GM13977 (cell line): Measurements from ENCODE around the gene VDR.

Experiments
- DNase-seq: peaks from one replicate; pipeline ENCODE4 v3.0.0; 2012; ENCODE audit warnings: low spot score
- in situ Hi-C: fragments of 300-500 bp; cut with MboI; formaldehyde crosslinking; loops from one replicate; pipeline ENCODE4 v1.12.0; 2022; ENCODE audit warnings: low sequenced_read_pairs, low pct_unique_long_range_greater_than_20kb, mixed read lengths, inconsistent platforms; ENCODE audit not compliant: unreplicated experiment
- TF ChIP-seq, protein P1 (sequence below): IDR thresholded peaks from 2 replicates; pipeline ENCODE4 v1.5.1; 2012; ENCODE audit warnings: mild to moderate bottlenecking, control low read depth; ENCODE audit not compliant: insufficient read depth; ENCODE audit errors: extremely low read depth, missing control alignments

Gene VDR

DNA sequence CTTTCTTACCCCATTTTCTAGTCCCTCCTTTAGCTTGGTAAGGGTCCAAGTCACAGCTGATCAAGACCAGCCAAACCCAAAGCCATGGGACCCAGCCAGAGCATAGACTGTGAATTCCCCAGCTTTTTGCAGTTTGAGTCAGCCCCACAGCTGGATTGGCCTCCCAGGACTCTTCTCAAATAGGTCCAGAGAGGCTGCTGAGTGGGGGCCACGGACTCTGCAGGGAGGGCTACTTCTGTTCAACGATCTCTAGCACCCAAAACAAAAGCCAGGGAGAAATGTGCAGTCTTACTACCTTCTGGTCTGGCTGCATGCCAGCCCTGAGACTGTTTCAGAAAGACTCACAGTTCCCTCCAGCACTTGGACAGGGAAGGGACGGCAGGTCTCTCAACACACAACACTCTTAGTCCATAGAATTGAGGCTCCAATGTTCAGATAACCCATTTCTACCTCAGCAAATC lies 1.6 kb downstream of the VDR start:
- in situ Hi-C loops: no loop called here
- DNase-seq: peak; percentile 43
- TF ChIP-seq, protein P1, sequence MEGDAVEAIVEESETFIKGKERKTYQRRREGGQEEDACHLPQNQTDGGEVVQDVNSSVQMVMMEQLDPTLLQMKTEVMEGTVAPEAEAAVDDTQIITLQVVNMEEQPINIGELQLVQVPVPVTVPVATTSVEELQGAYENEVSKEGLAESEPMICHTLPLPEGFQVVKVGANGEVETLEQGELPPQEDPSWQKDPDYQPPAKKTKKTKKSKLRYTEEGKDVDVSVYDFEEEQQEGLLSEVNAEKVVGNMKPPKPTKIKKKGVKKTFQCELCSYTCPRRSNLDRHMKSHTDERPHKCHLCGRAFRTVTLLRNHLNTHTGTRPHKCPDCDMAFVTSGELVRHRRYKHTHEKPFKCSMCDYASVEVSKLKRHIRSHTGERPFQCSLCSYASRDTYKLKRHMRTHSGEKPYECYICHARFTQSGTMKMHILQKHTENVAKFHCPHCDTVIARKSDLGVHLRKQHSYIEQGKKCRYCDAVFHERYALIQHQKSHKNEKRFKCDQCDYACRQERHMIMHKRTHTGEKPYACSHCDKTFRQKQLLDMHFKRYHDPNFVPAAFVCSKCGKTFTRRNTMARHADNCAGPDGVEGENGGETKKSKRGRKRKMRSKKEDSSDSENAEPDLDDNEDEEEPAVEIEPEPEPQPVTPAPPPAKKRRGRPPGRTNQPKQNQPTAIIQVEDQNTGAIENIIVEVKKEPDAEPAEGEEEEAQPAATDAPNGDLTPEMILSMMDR: no peak

DNA sequence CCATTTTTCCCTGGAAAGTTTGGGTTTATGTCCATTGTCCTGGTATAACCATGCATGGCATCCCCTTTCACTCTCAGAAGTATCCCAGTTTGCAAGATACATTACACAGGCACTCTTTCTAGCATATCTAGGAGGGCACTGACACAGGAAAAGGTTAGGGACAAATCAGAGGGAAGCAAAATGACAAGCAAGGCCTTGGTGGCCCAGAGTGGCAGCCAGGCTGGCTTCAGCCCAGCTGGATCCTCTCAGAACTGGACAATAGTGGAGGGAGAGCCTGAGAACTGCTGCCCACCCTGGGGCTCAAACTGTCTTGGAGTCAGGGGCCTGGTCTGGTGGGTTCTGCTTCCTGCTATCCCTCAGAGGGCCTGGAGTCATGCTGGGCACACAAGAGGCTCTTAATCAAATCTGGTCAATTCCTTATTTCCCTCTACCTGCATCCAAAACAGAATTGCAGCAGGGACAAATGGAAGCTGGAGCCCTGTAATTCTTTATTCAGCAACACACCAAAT lies 2.6 kb downstream of the VDR start:
- in situ Hi-C loops: no loop called here
- no peak for DNase-seq
- TF ChIP-seq, protein P1: no peak

DNA sequence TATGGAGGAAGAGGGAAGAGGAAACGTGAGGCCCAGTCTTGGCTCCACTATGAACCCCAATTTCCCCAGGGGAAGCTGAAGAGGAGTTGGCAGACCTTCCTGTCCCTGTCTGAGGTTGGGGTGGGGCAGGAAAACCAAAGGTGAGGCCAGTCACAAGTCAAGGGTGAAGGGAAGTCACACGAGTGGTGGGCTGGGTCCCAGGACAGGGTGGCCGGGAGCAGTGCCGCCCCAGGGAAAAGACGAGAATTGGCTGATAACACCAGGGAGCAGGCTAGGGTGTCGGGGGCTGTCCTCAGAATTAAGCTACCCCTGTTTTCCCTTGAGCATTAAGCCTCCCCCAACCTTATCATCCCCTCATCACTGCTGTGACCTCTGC lies 3.1 kb downstream of the VDR start:
- TF ChIP-seq, protein P1: no peak
- in situ Hi-C loops: no loop called here
- DNase-seq: no peak

DNA sequence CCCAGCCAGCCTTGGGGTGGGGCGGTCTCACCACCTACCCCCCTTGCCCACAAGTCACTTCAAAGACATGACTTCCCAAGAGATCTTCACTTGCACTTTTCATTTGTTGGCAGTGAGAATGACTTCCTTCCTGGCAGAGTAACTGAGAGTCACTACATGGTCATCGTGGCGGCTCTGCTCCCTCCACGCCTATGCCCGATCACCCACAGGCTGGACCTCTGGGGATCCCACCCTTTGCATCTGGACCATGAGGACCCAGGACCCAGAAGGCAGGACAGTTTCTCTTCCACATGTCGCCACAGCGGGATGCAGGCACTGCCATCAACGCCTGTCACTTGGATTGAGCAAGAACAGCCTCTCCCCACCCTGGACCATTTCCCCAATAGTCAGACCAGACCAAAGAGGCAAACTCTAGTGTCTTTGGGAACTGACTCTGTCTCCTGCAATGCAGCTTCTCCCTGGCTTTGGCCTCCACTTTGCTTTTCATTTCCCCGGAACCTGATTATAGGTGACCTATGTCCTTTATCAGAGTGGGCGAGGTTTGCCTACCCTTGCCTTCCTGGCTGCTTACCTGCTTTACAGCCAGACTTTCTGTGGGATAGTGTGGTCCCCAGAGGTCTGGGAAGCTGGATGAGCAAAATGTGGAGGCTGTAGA lies 3.6 kb downstream of the VDR start:
- no peak for DNase-seq
- TF ChIP-seq, protein P1: no peak
- in situ Hi-C loops: no loop called here

DNA sequence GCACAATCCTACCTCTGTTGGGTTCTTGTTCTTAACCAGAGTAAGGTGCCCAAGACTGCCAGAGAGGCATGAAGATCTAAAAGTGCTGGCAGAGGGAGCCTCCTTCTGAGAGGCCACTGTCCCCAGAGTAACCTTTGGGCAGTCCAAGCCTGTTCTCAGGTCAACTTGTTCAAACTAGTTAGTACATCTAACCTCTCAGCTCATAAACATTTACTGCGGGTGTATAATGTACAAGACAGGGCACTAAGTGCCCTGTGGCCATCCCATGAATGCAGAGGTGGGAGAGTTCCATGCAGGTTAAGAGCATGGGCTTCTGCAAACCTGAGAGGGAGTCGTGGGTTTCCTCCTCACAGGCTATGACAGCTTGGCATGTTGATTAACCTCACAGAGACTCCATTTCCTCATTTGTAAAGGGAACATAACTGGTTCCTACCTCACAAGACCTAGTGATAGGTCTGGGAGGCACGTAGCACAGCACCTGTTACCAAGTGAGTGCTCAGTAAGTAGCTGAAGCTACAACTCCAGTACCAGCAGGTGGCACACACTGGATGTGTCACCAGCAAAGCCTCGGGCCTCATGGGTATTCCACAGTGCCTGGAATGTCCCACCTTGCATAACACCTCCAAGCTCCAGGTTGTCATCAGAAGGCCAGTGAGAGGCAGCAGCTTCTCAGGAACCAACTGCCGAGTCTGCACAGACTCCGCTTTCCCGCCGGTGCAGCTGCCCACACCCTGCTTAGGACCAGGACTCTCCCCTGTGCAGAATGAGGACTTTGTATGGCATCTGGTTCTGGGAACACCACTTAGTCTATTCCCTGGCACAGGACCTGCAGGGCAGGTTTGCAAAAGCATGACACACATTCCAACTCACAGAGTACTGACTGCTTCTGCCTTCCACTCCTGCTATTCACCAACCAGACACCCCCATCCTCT lies 4.4 kb downstream of the VDR start:
- no peak for DNase-seq
- TF ChIP-seq, protein P1: peak; percentile 31
- in situ Hi-C loops: no loop called here

DNA sequence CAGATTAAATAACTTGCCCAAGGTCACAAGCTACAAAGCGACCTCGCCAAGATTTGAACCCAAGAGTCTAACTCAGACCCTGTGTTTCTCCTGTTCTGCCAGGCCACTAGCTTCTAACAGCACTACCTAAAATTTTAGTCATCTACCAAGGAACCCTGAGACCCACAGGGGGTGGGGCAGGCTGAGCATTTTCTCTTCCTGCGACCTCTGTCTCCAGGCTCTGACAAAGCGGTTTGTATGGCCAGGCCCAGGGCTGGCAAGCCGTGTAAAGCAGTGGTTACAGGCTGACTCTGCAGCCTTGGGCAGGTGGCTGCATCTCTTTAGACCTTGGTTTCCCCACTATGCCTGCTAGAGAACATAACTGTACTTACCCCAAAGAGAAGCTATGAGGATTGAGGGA lies 5.3 kb downstream of the VDR start:
- TF ChIP-seq, protein P1: no peak
- no peak for DNase-seq
- in situ Hi-C loops: no loop called here
